Panc1 (cell line): Measurements from ENCODE around the gene TNFRSF25. TPM values are rescaled to one million over a fixed set of nuclear protein-coding genes. Genes with fewer than 3 reads are reported as not detected.
"Not testable (repeated sequence)": the region's sequence is repeated elsewhere in the genome, so short reads cannot be mapped to it uniquely, and the experiment has no call there.

Experiments
- ATAC-seq: fragments of 200-7000 bp; cut with Tn5 transposase; 2 replicates; pipeline ENCODE4 v1.9.1; 2020; ENCODE audit warnings: mild to moderate bottlenecking, moderate library complexity
- BruUV-seq: library from RNA; stranded (reverse); fragments of 400-500 nt; replicated peaks from 2 replicates; lab custom pipeline; 2021; lab: Mats Ljungman, UMichigan
- CTCF ChIA-PET: fragments of 300-600 bp; sonication (Branson Sonifier 250); formaldehyde crosslinking; loops from one replicate; lab custom pipeline; 2022; ENCODE audit warnings: antibody characterized with exemption; lab: Charles Lee
- POLR2A ChIA-PET: fragments of 300-600 bp; sonication (Branson Sonifier 250); formaldehyde crosslinking; loops from one replicate; lab custom pipeline; 2022; ENCODE audit warnings: antibody characterized with exemption; lab: Charles Lee
- DNase-seq: peaks from one replicate; pipeline ENCODE4 v3.0.0-alpha.2; 2010; ENCODE audit warnings: low read depth, low spot score
- H3K27ac ChIP-seq: 2 replicates; pipeline ENCODE4 v1.5.1; 2011; ENCODE audit warnings: mild to moderate bottlenecking, low read length, inconsistent platforms
- H3K27me3 ChIP-seq: fragments of 200-500 bp; sonication (Bioruptor generic); 2 replicates; pipeline ENCODE4 v1.6.0; 2014; ENCODE audit warnings: low read length, inconsistent platforms; ENCODE audit not compliant: control insufficient read depth, insufficient read depth
- H3K36me3 ChIP-seq: fragments of 200-500 bp; sonication (Bioruptor generic); 2 replicates; pipeline ENCODE4 v1.5.1; 2014; ENCODE audit warnings: inconsistent platforms, mild to moderate bottlenecking, low read length, moderate library complexity; ENCODE audit not compliant: control insufficient read depth, insufficient read depth
- H3K4me1 ChIP-seq: 2 replicates; pipeline ENCODE4 v1.5.1; 2011; ENCODE audit warnings: inconsistent platforms, mild to moderate bottlenecking, low read length, moderate library complexity; ENCODE audit not compliant: control insufficient read depth, insufficient read depth
- H3K4me3 ChIP-seq, 2 experiments: 2 replicates each; pipeline ENCODE4 v1.5.1; 2011 to 2012; ENCODE audit warnings: low read depth in 2 of 2, low read length in 2 of 2, mild to moderate bottlenecking in 2 of 2, inconsistent platforms in 1 of 2, moderate library complexity in 1 of 2
- H3K9me3 ChIP-seq: fragments of 200-500 bp; sonication (Bioruptor generic); 2 replicates; pipeline ENCODE4 v1.5.1; 2014; ENCODE audit warnings: low read depth, mild to moderate bottlenecking, inconsistent platforms, low read length, moderate library complexity; ENCODE audit not compliant: control insufficient read depth, insufficient read depth
- SIN3A ChIP-seq: IDR thresholded peaks from 2 replicates; pipeline ENCODE4 v1.6.1; 2012; ENCODE audit warnings: low read depth, mild to moderate bottlenecking, low read length, moderate library complexity, borderline replicate concordance; ENCODE audit not compliant: insufficient read depth
- in situ Hi-C: cut with HindIII; loops from 2 replicates; pipeline ENCODE4 v1.10.0; 2016; ENCODE audit warnings: low sequenced_read_pairs, low pct_unique_long_range_greater_than_20kb
- intact Hi-C: fragments of 100-400 bp; cut with micrococcal nuclease; formaldehyde crosslinking; loops from one replicate; pipeline ENCODE4 v1.10.0; 2022; ENCODE audit not compliant: unreplicated experiment
- total RNA-seq: library from RNA; stranded (reverse); gene quantifications from one replicate; pipeline ENCODE4 v1.2.1, GENCODE V29; 2021; ENCODE audit not compliant: unreplicated experiment
- TF ChIP-seq, protein P1 (sequence below), 2 experiments: IDR thresholded peaks; 2 replicates each; pipeline ENCODE4 v1.6.1; 2011 to 2012; ENCODE audit warnings: low read depth in 2 of 2, control low read depth in 1 of 2, low read length in 1 of 2, mild to moderate bottlenecking in 1 of 2, moderate library complexity in 1 of 2; ENCODE audit not compliant: insufficient read depth in 1 of 2
- TF ChIP-seq, protein P2 (sequence below): fragments of 450-650 bp; IDR thresholded peaks from 2 replicates; pipeline ENCODE4 v1.5.1; 2017; ENCODE audit warnings: mild to moderate bottlenecking

Gene TNFRSF25
- total RNA-seq, 1 experiment from 2014 or later, result 7.0 TPM

DNA sequence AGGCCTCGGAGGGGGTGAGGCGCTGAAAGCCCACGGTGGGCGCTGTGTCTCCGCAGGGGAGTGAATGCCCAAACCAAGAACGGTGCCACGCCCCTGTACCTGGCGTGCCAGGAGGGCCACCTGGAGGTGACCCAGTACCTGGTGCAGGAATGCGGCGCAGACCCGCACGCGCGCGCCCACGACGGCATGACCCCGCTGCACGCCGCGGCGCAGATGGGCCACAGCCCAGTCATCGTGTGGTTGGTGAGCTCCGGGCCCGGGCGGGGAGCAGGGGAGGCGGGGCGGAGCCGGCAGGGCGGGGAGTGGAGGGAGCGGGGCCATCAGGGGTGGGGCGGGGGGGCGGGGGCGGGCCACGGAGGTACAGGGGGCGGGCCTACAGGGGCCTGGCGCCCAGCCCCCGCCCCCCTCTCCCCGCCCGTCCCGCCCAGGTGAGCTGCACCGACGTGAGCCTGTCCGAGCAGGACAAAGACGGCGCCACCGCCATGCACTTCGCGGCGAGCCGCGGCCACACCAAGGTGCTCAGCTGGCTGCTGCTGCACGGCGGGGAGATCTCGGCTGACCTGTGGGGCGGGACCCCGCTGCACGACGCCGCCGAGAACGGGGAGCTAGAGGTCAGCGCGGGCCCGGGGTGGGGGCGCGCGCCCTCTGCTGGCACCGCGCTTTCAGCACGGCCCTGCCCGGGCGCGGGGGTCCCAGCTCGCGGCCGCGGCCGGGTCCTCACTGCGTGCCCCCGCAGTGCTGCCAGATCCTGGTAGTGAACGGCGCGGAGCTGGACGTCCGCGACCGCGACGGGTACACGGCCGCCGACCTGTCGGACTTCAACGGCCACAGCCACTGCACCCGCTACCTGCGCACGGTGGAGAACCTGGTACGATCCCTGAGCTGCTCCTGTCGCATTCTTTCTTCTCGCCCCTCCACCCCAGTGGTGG, 25.5 kb downstream of the TNFRSF25 start:
- Histone ChIP-seq H3K9me3 (no peaks in the 10 kb centered on the region), H3K4me1 (peaks cover 14% of the 10 kb centered on the region), H3K36me3 (no peaks in the 10 kb centered on the region), H3K27ac (no peak overlapping the region), H3K27me3 (no peaks in the 10 kb centered on the region), H3K4me3 (peak overlapping the region; percentile 6 to 29; a peak in 3 of 4 replicates)
- no TSS peak for BruUV-seq
- in situ Hi-C loops (no loop called here), intact Hi-C loops (no loop called here)
- ChIA-PET CTCF (interaction anchor here (0.6 to 1.4 kb wide), 9 partner anchors 15 to 189 kb away, joined by 3 to 7 read pairs (median 4); no protein-coding TSS in a partner anchor), POLR2A (interaction anchor here (0.7 kb wide), 2 partner anchors 81 to 182 kb away, joined by 3 to 5 read pairs; no protein-coding TSS in a partner anchor)
- TF ChIP-seq, protein P1, sequence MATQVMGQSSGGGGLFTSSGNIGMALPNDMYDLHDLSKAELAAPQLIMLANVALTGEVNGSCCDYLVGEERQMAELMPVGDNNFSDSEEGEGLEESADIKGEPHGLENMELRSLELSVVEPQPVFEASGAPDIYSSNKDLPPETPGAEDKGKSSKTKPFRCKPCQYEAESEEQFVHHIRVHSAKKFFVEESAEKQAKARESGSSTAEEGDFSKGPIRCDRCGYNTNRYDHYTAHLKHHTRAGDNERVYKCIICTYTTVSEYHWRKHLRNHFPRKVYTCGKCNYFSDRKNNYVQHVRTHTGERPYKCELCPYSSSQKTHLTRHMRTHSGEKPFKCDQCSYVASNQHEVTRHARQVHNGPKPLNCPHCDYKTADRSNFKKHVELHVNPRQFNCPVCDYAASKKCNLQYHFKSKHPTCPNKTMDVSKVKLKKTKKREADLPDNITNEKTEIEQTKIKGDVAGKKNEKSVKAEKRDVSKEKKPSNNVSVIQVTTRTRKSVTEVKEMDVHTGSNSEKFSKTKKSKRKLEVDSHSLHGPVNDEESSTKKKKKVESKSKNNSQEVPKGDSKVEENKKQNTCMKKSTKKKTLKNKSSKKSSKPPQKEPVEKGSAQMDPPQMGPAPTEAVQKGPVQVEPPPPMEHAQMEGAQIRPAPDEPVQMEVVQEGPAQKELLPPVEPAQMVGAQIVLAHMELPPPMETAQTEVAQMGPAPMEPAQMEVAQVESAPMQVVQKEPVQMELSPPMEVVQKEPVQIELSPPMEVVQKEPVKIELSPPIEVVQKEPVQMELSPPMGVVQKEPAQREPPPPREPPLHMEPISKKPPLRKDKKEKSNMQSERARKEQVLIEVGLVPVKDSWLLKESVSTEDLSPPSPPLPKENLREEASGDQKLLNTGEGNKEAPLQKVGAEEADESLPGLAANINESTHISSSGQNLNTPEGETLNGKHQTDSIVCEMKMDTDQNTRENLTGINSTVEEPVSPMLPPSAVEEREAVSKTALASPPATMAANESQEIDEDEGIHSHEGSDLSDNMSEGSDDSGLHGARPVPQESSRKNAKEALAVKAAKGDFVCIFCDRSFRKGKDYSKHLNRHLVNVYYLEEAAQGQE (IDR thresholded peaks at IDR 0.05; ENCODE audit: insufficient read depth in 1 of 2, low read depth in 2 of 2, low read length in 1 of 2), result no peak
- TF ChIP-seq, protein P2, sequence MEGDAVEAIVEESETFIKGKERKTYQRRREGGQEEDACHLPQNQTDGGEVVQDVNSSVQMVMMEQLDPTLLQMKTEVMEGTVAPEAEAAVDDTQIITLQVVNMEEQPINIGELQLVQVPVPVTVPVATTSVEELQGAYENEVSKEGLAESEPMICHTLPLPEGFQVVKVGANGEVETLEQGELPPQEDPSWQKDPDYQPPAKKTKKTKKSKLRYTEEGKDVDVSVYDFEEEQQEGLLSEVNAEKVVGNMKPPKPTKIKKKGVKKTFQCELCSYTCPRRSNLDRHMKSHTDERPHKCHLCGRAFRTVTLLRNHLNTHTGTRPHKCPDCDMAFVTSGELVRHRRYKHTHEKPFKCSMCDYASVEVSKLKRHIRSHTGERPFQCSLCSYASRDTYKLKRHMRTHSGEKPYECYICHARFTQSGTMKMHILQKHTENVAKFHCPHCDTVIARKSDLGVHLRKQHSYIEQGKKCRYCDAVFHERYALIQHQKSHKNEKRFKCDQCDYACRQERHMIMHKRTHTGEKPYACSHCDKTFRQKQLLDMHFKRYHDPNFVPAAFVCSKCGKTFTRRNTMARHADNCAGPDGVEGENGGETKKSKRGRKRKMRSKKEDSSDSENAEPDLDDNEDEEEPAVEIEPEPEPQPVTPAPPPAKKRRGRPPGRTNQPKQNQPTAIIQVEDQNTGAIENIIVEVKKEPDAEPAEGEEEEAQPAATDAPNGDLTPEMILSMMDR, result peak; percentile 73
- ATAC-seq, result peak; percentile 73
- DNase-seq, result no peak

DNA sequence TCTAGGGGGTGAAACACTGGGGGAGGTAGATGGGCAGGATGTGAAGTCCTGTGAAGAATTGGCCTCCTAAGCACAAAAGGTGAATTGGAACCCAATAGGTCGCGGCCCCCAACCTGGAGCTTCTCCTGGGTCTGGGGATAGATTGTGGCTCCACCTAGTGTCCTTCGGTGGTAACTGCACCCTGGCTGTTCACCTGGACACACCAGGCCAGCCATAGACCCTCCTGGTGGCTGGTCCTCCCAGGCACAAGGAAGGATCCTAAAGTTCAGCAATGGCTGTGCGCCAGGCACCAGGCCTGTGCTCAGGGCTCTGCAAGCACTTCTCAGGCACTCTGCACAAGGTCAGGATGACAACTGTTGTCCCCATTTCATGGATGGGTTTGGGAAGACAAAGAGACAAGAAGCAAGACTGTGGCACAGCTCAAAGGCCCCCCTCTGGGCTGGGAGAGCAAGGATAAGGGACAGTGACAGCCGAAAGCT, 27.9 kb downstream of the TNFRSF25 start:
- TF ChIP-seq SIN3A, result no peak
- TF ChIP-seq, protein P2, result peak; percentile 97
- Histone ChIP-seq H3K4me3 (no peak overlapping the region), H3K27me3 (no peaks in the 10 kb centered on the region), H3K27ac (no peak overlapping the region), H3K9me3 (no peaks in the 10 kb centered on the region), H3K36me3 (no peaks in the 10 kb centered on the region), H3K4me1 (peaks cover 14% of the 10 kb centered on the region)
- DNase-seq, result no peak
- intact Hi-C loops, result no loop called here
- no TSS peak for BruUV-seq
- CTCF ChIA-PET, result interaction anchor here (1.0 to 2.7 kb wide), 6 partner anchors 12 to 190 kb away, joined by 4 to 35 read pairs (median 9); partner anchors contain the start of gene HES2
- POLR2A ChIA-PET, result no interaction called here
- peak; percentile 80 for ATAC-seq
- in situ Hi-C loops, result no loop called here

DNA sequence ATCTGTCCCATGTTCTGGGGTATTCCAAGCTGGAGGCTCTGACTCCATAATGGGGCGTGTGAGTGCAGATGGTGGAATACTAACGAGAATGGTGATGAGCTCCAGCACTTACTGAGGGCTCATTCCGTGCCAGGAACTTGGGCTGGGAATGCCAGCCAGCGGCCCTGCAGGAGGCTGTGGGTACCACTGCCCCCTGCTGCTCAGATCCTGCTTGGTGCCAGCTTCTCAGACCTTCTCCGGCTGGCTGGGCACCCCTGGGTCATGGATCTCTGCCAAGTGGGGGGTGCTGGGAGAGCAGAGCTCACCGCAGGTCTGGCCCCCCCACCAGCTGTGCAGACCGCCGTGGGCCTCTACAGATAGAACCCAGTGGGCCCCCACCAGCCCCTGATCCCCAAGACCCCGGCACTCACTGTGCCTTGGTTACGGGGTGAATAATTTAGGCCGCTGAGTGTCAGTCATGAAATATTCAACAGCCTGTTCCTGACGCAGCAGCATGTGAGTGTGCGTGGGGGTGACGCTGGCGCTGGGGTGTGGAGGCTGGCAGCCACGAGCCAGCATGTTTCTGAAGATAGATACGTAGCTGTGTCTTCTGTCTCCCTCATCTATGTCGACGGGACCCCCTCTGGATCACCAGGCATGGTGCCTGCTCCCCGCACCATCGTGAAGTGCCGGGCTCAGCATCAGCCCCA, 28.8 kb downstream of the TNFRSF25 start:
- CTCF ChIA-PET, result interaction anchor here (0.5 to 2.7 kb wide), 11 partner anchors 11 to 198 kb away, joined by 3 to 35 read pairs (median 4); partner anchors contain the start of gene HES2
- H3K4me3 ChIP-seq, H3K27me3 ChIP-seq, POLR2A ChIA-PET, intact Hi-C loops, in situ Hi-C loops, DNase-seq, H3K36me3 ChIP-seq, H3K27ac ChIP-seq, BruUV-seq, H3K9me3 ChIP-seq: not testable (repeated sequence)
- peak; percentile 52 for ATAC-seq
- peaks cover 14% of the 10 kb centered on the region for H3K4me1 ChIP-seq

DNA sequence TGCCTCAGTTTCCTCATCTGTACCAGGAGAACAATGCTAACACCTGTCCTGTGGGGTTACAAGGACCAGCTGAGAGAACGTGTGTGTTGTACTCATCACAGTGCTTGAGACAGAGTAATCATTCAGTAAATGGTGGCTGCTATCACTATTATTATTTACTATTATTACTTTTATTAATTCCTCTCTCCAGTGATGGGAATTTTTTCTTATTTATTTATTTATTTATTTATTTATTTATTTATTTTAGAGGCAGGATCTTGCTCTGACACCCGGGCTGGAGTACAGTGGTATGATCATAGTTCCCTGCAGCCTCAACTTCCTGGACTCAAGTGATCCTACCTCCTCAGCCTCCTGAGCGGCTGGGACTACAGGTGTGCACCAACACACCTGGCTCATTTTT, 29.7 kb downstream of the TNFRSF25 start:
- H3K27me3 ChIP-seq, H3K36me3 ChIP-seq, BruUV-seq, intact Hi-C loops, H3K4me3 ChIP-seq, DNase-seq, POLR2A ChIA-PET, in situ Hi-C loops, H3K9me3 ChIP-seq, H3K27ac ChIP-seq, ATAC-seq: not testable (repeated sequence)
- CTCF ChIA-PET, result interaction anchor here (2.1 kb wide), 1 partner anchor 16 kb away, joined by 11 read pairs; the partner anchor contains the start of gene HES2
- peaks cover 14% of the 10 kb centered on the region for H3K4me1 ChIP-seq
